HepG2 (cell line): Measurements from ENCODE around the gene SAMD10. TPM values are rescaled to one million over a fixed set of nuclear protein-coding genes. Genes with fewer than 3 reads are reported as not detected.
"Not testable (repeated sequence)": the region's sequence is repeated elsewhere in the genome, so short reads cannot be mapped to it uniquely, and the experiment has no call there.

Source experiments
- ATAC-seq: fragments of 200-7000 bp; cut with Tn5 transposase; 3 replicates; pipeline ENCODE4 v1.9.1; 2020; ENCODE audit warnings: mild to moderate bottlenecking, moderate library complexity
- BruUV-seq: library from RNA; stranded (reverse); fragments of 400-500 nt; replicated peaks from 2 replicates; lab custom pipeline; 2021; lab: Mats Ljungman, UMichigan
- CTCF ChIA-PET: fragments of 300-600 bp; formaldehyde crosslinking; extraction: SDS; loops from one replicate; lab custom pipeline; 2021; ENCODE audit warnings: low total read pairs, inconsistent platforms, low intra/inter-chr PET ratio; lab: Yijun Ruan, JAX
- POLR2A ChIA-PET: fragments of 350-600 bp; sonication (Branson Sonifier 250); formaldehyde crosslinking; loops from one replicate; lab custom pipeline; 2020; ENCODE audit warnings: antibody characterized with exemption, inconsistent platforms; lab: Yijun Ruan, JAX
- DNase-seq: peaks from one replicate; pipeline ENCODE4 v3.0.0-alpha.2; 2015; ENCODE audit warnings: low spot score
- FAIRE-seq: peaks from 3 replicates; lab custom pipeline; 2011; peaks lifted over from hg19 to GRCh38; lab: Jason Lieb, UNC
- H2AFZ ChIP-seq: one replicate; pipeline ENCODE4 v1.6.1; 2011; ENCODE audit warnings: low read length, inconsistent platforms
- H3K27ac ChIP-seq: fragments of 300-600 bp; 3 replicates; pipeline ENCODE4 v1.8.0; 2011; ENCODE audit warnings: mixed run types, mild to moderate bottlenecking, mixed read lengths, low read length, inconsistent platforms; ENCODE audit not compliant: insufficient read depth; ENCODE audit errors: extremely low read length
- H3K27me3 ChIP-seq, 2 experiments: fragments of 200-600 bp in 1 of 2; 2 replicates in 1 of 2; 3 replicates in 1 of 2; pipeline versions ENCODE4 v1.6.0 to v1.8.0; 2011; ENCODE audit warnings: low read length in 2 of 2, mild to moderate bottlenecking in 2 of 2, moderate library complexity in 2 of 2, inconsistent platforms in 1 of 2; ENCODE audit not compliant: insufficient read depth in 2 of 2, control insufficient read depth in 1 of 2
- H3K36me3 ChIP-seq, 2 experiments: fragments of 200-600 bp in 1 of 2; replicated peaks in 1 of 2; 2 replicates in 1 of 2; 3 replicates in 1 of 2; pipeline versions ENCODE4 v1.5.1 to v1.8.0; 2011; ENCODE audit warnings: low read length in 2 of 2, inconsistent platforms in 1 of 2; ENCODE audit not compliant: insufficient read depth in 2 of 2, control insufficient read depth in 1 of 2
- H3K4me1 ChIP-seq: 2 replicates; pipeline ENCODE4 v1.5.1; 2012; ENCODE audit warnings: low read length, inconsistent platforms; ENCODE audit not compliant: insufficient read depth
- H3K4me2 ChIP-seq: 2 replicates; pipeline ENCODE4 v1.6.0; 2011; ENCODE audit warnings: low read depth, low read length, inconsistent platforms
- H3K4me3 ChIP-seq, 3 experiments: fragments of 200-600 bp in 1 of 3; sonication (generic), shearing (Covaris generic) in 1 of 3; replicated peaks in 1 of 3; 2 replicates each; pipeline ENCODE4 v1.5.1; 2011 to 2016; ENCODE audit warnings: low read length in 3 of 3, inconsistent platforms in 2 of 3, low read depth in 2 of 3, mild to moderate bottlenecking in 2 of 3, control low read depth in 1 of 3, mixed read lengths in 1 of 3; ENCODE audit not compliant: insufficient read depth in 1 of 3
- H3K79me2 ChIP-seq: one replicate; pipeline ENCODE4 v1.6.1; 2011; ENCODE audit warnings: low read length, inconsistent platforms; ENCODE audit not compliant: insufficient read depth
- H3K9ac ChIP-seq: 2 replicates; pipeline ENCODE4 v1.6.0; 2011; ENCODE audit warnings: mild to moderate bottlenecking, low read depth, low read length, inconsistent platforms; ENCODE audit not compliant: insufficient read depth
- H3K9me3 ChIP-seq: 2 replicates; pipeline ENCODE4 v1.5.1; 2012; ENCODE audit warnings: mild to moderate bottlenecking, low read length
- H4K20me1 ChIP-seq: 2 replicates; pipeline ENCODE4 v1.6.0; 2011; ENCODE audit warnings: inconsistent platforms, mild to moderate bottlenecking, low read length, moderate library complexity; ENCODE audit not compliant: insufficient read depth
- CEBPB ChIP-seq: IDR thresholded peaks from 2 replicates; pipeline ENCODE4 v1.6.1; 2011; ENCODE audit warnings: low read depth, low read length, improper control_type of control experiment, borderline replicate concordance
- PATZ1 ChIP-seq: sonication (generic); formaldehyde crosslinking; IDR thresholded peaks from 2 replicates; pipeline ENCODE4 v1.4.0; 2020; ENCODE audit warnings: missing genetic modification reagents
- ZBTB39 ChIP-seq: sonication (generic); formaldehyde crosslinking; IDR thresholded peaks from 2 replicates; pipeline ENCODE4 v1.5.0; 2020; ENCODE audit warnings: missing genetic modification reagents
- ZNF460 ChIP-seq: sonication (generic); formaldehyde crosslinking; IDR thresholded peaks from 2 replicates; pipeline ENCODE4 v1.5.1; 2020; ENCODE audit warnings: missing genetic modification reagents, mild to moderate bottlenecking, borderline replicate concordance
- ZNF563 ChIP-seq: sonication (generic); formaldehyde crosslinking; IDR thresholded peaks from 2 replicates; pipeline ENCODE4 v1.8.0; 2022; ENCODE audit warnings: mild to moderate bottlenecking, moderate library complexity, missing genetic modification reagents
- WGBS: methylation state at CpG from one replicate; pipeline ENCODE4 v1.1.6; 2017; ENCODE audit warnings: low lambda C conversion rate; 5-methylcytosine and 5-hydroxymethylcytosine counted together
- in situ Hi-C: cut with HindIII; loops from 2 replicates; pipeline ENCODE4 v1.10.0; 2017; ENCODE audit warnings: low pct_unique_long_range_greater_than_20kb; ENCODE audit not compliant: extremely low pct_ligation_motif_present
- intact Hi-C: fragments of 100-400 bp; cut with micrococcal nuclease; formaldehyde crosslinking; loops from one replicate; pipeline ENCODE4 v1.10.0; 2022; ENCODE audit not compliant: unreplicated experiment
- polyA plus RNA-seq, 8 experiments: library from polyadenylated mRNA; depleted of rRNA in 3 of 8; stranded (reverse) in 7 of 8; unstranded in 1 of 8; fragments of >200 nt; fragmentation: Illumina TruSeq in 4 of 8; extraction: Trizol in 4 of 8; gene quantifications; 2 replicates each; pipeline versions ENCODE4 v1.2.1 to v1.2.3, GENCODE V29; 2011 to 2016; ENCODE audit warnings: low read depth in 4 of 8, missing spikeins in 1 of 8, mixed read lengths in 1 of 8; ENCODE audit not compliant: insufficient read depth in 1 of 8
- total RNA-seq, 5 experiments: library from RNA; depleted of rRNA; stranded (reverse); fragments of >200 nt; fragmentation: Illumina TruSeq; extraction: Trizol; gene quantifications; 2 replicates each; pipeline ENCODE4 v1.2.3, GENCODE V29; 2016; ENCODE audit warnings: low read depth in 1 of 5
- TF ChIP-seq, protein P1 (sequence below): sonication (generic); formaldehyde crosslinking; IDR thresholded peaks from 2 replicates; pipeline ENCODE4 v1.5.0; 2020; ENCODE audit warnings: missing genetic modification reagents
- TF ChIP-seq, protein P2 (sequence below): sonication (generic); formaldehyde crosslinking; conservative IDR thresholded peaks from 2 replicates; pipeline ENCODE4 v1.8.1; 2023; ENCODE audit warnings: missing genetic modification reagents

The SAMD10 gene
- total and polyA plus RNA-seq, 2 of the 13 experiments (the other 11 are each of a cell fraction or from before 2014, with no cell fraction given), result 6.1 to 11.0 TPM

- intact Hi-C loops, result loop anchor here (5.0 kb wide), 1 partner anchor 435 kb away; the partner anchor contains the start of gene PTK6
- Histone ChIP-seq H3K27ac (peak overlapping the region; percentile 37), H3K4me3 (peak overlapping the region in 2 of 3 experiments; percentile 34 to 64; a peak in 3 of 6 replicates), H3K9ac (peak overlapping the region; percentile 48; the same call in 1 of the 2 replicates), H3K4me2 (peak overlapping the region; percentile 91), H3K4me1 (peaks cover 48% of the 10 kb centered on the region), H3K79me2 (peaks cover 13% of the 10 kb centered on the region)
- H4K20me1 ChIP-seq, H3K36me3 ChIP-seq, BruUV-seq, H3K9me3 ChIP-seq, H2AFZ ChIP-seq, H3K27me3 ChIP-seq, DNase-seq, FAIRE-seq, in situ Hi-C loops, ATAC-seq, CTCF ChIA-PET: not testable (repeated sequence)
- WGBS, result 63% methylated on average over 10 of the region's 10 CpGs
- 0 out of 2 replicates have a peak, but pooled peaks have one; percentile 7 for TF ChIP-seq CEBPB
- TF ChIP-seq PATZ1 (CRISPR knock-in tag), result 0 out of 2 replicates have a peak, but pooled peaks have one; percentile 4
- TF ChIP-seq ZBTB39 (CRISPR knock-in tag), result 0 out of 2 replicates have a peak, but pooled peaks have one; percentile 34
- TF ChIP-seq, protein P1, sequence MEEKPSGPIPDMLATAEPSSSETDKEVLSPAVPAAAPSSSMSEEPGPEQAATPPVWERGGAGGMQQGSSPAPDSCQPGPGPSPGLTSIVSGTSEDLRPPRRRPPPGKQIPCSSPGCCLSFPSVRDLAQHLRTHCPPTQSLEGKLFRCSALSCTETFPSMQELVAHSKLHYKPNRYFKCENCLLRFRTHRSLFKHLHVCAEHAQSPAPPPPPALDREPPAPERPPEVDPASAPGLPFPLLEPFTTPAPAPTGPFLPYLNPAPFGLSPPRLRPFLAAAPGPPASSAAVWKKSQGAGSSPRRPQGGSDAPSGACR (CRISPR knock-in tag), result 0 out of 2 replicates have a peak, but pooled peaks have one; percentile 51
- TF ChIP-seq ZNF563 (CRISPR knock-in tag), result peak; percentile 40; the same call in 1 of the 2 replicates
- TF ChIP-seq ZNF460 (CRISPR knock-in tag), result peak; percentile 55; the same call in 1 of the 2 replicates
- TF ChIP-seq, protein P2, sequence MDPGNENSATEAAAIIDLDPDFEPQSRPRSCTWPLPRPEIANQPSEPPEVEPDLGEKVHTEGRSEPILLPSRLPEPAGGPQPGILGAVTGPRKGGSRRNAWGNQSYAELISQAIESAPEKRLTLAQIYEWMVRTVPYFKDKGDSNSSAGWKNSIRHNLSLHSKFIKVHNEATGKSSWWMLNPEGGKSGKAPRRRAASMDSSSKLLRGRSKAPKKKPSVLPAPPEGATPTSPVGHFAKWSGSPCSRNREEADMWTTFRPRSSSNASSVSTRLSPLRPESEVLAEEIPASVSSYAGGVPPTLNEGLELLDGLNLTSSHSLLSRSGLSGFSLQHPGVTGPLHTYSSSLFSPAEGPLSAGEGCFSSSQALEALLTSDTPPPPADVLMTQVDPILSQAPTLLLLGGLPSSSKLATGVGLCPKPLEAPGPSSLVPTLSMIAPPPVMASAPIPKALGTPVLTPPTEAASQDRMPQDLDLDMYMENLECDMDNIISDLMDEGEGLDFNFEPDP (CRISPR knock-in tag), result 0 out of 2 replicates have a peak, but pooled peaks have one; percentile 63
- POLR2A ChIA-PET, result interaction anchor here (0.7 to 3.6 kb wide), 4 partner anchors 8 to 21 kb away, joined by 3 to 36 read pairs (median 7); partner anchors contain the start of genes PRPF6 and UCKL1
Measured at GRCh38 chr20:63971960-63972311, 7.5 kb downstream of the SAMD10 start.
